Spleen (tissue), 7 donors: ENCODE results near the gene TUBGCP2.

Source experiments
- CTCF ChIP-seq, 11 experiments: fragments of 200-600 bp in 7 of 11; fragments of 450-650 bp in 4 of 11; sonication (generic) in 4 of 11; IDR thresholded peaks in 8 of 11; conservative IDR thresholded peaks in 3 of 11; 1 replicate in 7 of 11; 2 replicates in 4 of 11; pipeline versions ENCODE4 v1.4.0 to v1.8.0; 2016 to 2021; ENCODE audit warnings: antibody characterized with exemption in 11 of 11, inconsistent platforms in 4 of 11, mild to moderate bottlenecking in 1 of 11
- POLR2A ChIP-seq, 3 donors: fragments of 450-650 bp; IDR thresholded peaks; one replicate each; pipeline ENCODE4 v1.5.1; 2017; ENCODE audit warnings: antibody characterized with exemption in 3 of 3, mild to moderate bottlenecking in 1 of 3
- POLR2AphosphoS5 ChIP-seq, 3 donors: sonication (generic); formaldehyde crosslinking; IDR thresholded peaks; one replicate each; pipeline ENCODE4 v1.5.1; 2017; ENCODE audit warnings: antibody characterized with exemption in 3 of 3
- donor health status: DM: no; HTN: no; CAD: no; lungs with moderate emphysema.
- donor health status: DM: no; HTN: no; CAD: no.
- donor health status: DM: no; HTN: no; CAD: no.

GRCh38 chr10:133235265-133235855 lies 73.3 kb downstream of the TUBGCP2 start:
- no peak for TF ChIP-seq POLR2A (IDR thresholded peaks at IDR 0.05)
- TF ChIP-seq CTCF (IDR thresholded peaks at IDR 0.05 in 8 of 11, conservative IDR thresholded peaks at IDR 0.05 in 3 of 11), result no peak
- TF ChIP-seq POLR2AphosphoS5 (IDR thresholded peaks at IDR 0.05), result peak in 1 of 3 donors; percentile 48
